Endothelial cell (in vitro differentiated cells): ENCODE results near the gene AXDND1. TPM values are rescaled to one million over a fixed set of nuclear protein-coding genes. Genes with fewer than 3 reads are reported as not detected.

Experiments
- DNase-seq: peaks from one replicate; pipeline ENCODE4 v3.0.0; 2021; ENCODE audit warnings: low spot score
- H3K27ac Mint-ChIP-seq: one replicate; pipeline ENCODE4 v1.8.0; 2021; ENCODE audit warnings: mixed read lengths, inconsistent platforms; ENCODE audit not compliant: unreplicated experiment
- H3K27me3 Mint-ChIP-seq: one replicate; pipeline ENCODE4 v1.8.0; 2021; ENCODE audit warnings: mild to moderate bottlenecking, moderate library complexity, mixed read lengths, inconsistent platforms; ENCODE audit not compliant: unreplicated experiment
- H3K36me3 Mint-ChIP-seq: one replicate; pipeline ENCODE4 v1.8.0; 2021; ENCODE audit warnings: mild to moderate bottlenecking, low read depth, mixed read lengths, inconsistent platforms; ENCODE audit not compliant: unreplicated experiment
- H3K4me1 Mint-ChIP-seq: one replicate; pipeline ENCODE4 v1.8.0; 2021; ENCODE audit warnings: mild to moderate bottlenecking, mixed read lengths, inconsistent platforms; ENCODE audit not compliant: unreplicated experiment
- H3K4me3 Mint-ChIP-seq: one replicate; pipeline ENCODE4 v1.8.0; 2021; ENCODE audit warnings: mild to moderate bottlenecking, mixed read lengths, inconsistent platforms; ENCODE audit not compliant: unreplicated experiment
- H3K9me3 Mint-ChIP-seq: one replicate; pipeline ENCODE4 v1.8.0; 2021; ENCODE audit warnings: mixed read lengths, inconsistent platforms; ENCODE audit not compliant: unreplicated experiment
- CTCF ChIP-seq: fragments of 200-600 bp; sonication (generic); IDR thresholded peaks from one replicate; pipeline ENCODE4 v1.5.0; 2021; ENCODE audit warnings: antibody characterized with exemption; ENCODE audit not compliant: unreplicated experiment
- total RNA-seq: library from RNA; stranded (reverse); fragmentation: NEBNext Ultra II Directional; extraction: Animal tissue kit (Norgen Biotek cat#: 25700); gene quantifications from one replicate; pipeline ENCODE4 v1.2.1, GENCODE V29; 2021; ENCODE audit not compliant: unreplicated experiment

Gene AXDND1
- total RNA-seq, 1 donor from 2014 or later: not detected

GRCh38 chr1:179329862-179330261 lies 35.9 kb upstream of the AXDND1 start:
- DNase-seq: no peak
- no peaks in the 10 kb centered on the region for H3K9me3 Mint-ChIP-seq
- no peak for TF ChIP-seq CTCF
- H3K27me3 Mint-ChIP-seq: no peaks in the 10 kb centered on the region
- no peaks in the 10 kb centered on the region for H3K4me1 Mint-ChIP-seq
- no peak overlapping the region for H3K27ac Mint-ChIP-seq
- H3K36me3 Mint-ChIP-seq: peaks cover 6% of the 10 kb centered on the region
- H3K4me3 Mint-ChIP-seq: no peak overlapping the region

GRCh38 chr1:179334440-179334839 lies 31.3 kb upstream of the AXDND1 start:
- H3K9me3 Mint-ChIP-seq: no peaks in the 10 kb centered on the region
- H3K4me1 Mint-ChIP-seq: no peaks in the 10 kb centered on the region
- DNase-seq: no peak
- no peak overlapping the region for H3K27ac Mint-ChIP-seq
- no peak for TF ChIP-seq CTCF
- H3K4me3 Mint-ChIP-seq: no peak overlapping the region
- peaks cover 2% of the 10 kb centered on the region for H3K27me3 Mint-ChIP-seq
- H3K36me3 Mint-ChIP-seq: peaks cover 6% of the 10 kb centered on the region

- no peak overlapping the region for H3K27ac Mint-ChIP-seq
- peaks cover 2% of the 10 kb centered on the region for H3K27me3 Mint-ChIP-seq
- no peak for TF ChIP-seq CTCF
- no peaks in the 10 kb centered on the region for H3K4me1 Mint-ChIP-seq
- H3K4me3 Mint-ChIP-seq: no peak overlapping the region
- H3K36me3 Mint-ChIP-seq: no peaks in the 10 kb centered on the region
- no peak for DNase-seq
- no peaks in the 10 kb centered on the region for H3K9me3 Mint-ChIP-seq
Observed at GRCh38 chr1:179337288-179337687, 28.5 kb upstream of the AXDND1 start.

- no peak for DNase-seq
- Mint-ChIP-seq H3K36me3 (no peaks in the 10 kb centered on the region), H3K27me3 (peaks cover 2% of the 10 kb centered on the region), H3K4me1 (no peaks in the 10 kb centered on the region), H3K9me3 (no peaks in the 10 kb centered on the region), H3K4me3 (no peak overlapping the region), H3K27ac (no peak overlapping the region)
- TF ChIP-seq CTCF: no peak
Observed at GRCh38 chr1:179337942-179338560, 27.7 kb upstream of the AXDND1 start.

GRCh38 chr1:179340918-179341317 lies 24.9 kb upstream of the AXDND1 start:
- H3K27me3 Mint-ChIP-seq: peaks cover 3% of the 10 kb centered on the region
- no peak overlapping the region for H3K27ac Mint-ChIP-seq
- TF ChIP-seq CTCF: no peak
- no peak overlapping the region for H3K4me3 Mint-ChIP-seq
- no peak for DNase-seq
- no peaks in the 10 kb centered on the region for H3K9me3 Mint-ChIP-seq
- H3K4me1 Mint-ChIP-seq: no peaks in the 10 kb centered on the region
- H3K36me3 Mint-ChIP-seq: peaks cover 5% of the 10 kb centered on the region
